Smooth muscle cell of the brain vasculature (primary cell): ENCODE measurements around the gene BTAF1.
"Not testable (repeated sequence)": the region's sequence is repeated elsewhere in the genome, so short reads cannot be mapped to it uniquely, and the experiment has no call there.

Source experiments
- DNase-seq: peaks from one replicate; pipeline ENCODE4 v3.0.0-alpha.2; 2012; ENCODE audit warnings: low read depth, low spot score

BTAF1 gene

DNA sequence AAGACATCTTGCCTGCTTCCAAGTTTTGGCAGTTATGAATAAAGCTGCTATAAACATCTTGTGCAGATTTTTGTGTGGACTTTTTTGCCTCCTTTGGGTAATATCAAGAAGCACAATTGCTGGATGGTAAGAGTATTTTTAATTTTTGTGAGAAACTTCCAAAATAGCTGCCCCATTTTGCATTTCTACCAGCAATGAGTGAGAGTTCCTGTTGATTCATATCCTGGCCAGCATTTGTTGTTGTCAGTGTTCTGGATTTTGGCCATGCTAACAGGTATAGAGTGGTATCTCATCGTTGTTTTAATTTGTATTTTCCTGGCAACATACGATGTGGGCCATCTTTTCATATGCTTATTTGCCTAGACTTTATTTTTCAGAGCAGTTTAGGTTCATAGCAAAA is 53.9 kb downstream of the BTAF1 start:
- DNase-seq, result no peak

- no peak for DNase-seq
These were observed 55.0 kb downstream of the BTAF1 start for GRCh38 chr10:91978585-91978984.

DNA sequence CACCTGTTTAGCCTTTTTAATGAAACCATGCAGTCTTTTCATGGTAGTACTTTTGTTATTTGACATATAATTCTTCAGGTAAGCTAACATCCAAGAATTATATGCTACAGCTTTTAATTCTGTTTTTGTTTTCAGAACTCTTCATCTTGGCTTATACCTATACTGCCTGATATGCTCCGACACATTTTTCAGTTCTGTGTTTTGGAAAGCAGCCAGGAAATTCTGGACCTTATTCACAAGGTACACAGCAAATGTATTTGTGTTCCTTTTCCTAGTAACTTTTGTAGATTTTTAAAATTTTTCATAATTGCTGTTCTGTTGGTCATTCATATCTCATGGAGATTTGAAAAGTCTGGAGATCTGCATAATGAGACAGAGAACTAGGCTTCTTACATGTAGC is 56.7 kb downstream of the BTAF1 start:
- no peak for DNase-seq

GRCh38 chr10:91983416-91983815 is 59.8 kb downstream of the BTAF1 start:
- DNase-seq, result no peak

GRCh38 chr10:91987397-91988037 is 63.9 kb downstream of the BTAF1 start:
- DNase-seq, result no peak

- DNase-seq, result no peak
These were observed 68.5 kb downstream of the BTAF1 start for GRCh38 chr10:91992031-91992430.

GRCh38 chr10:91996266-91996665 is 72.7 kb downstream of the BTAF1 start:
- DNase-seq, result no peak

DNA sequence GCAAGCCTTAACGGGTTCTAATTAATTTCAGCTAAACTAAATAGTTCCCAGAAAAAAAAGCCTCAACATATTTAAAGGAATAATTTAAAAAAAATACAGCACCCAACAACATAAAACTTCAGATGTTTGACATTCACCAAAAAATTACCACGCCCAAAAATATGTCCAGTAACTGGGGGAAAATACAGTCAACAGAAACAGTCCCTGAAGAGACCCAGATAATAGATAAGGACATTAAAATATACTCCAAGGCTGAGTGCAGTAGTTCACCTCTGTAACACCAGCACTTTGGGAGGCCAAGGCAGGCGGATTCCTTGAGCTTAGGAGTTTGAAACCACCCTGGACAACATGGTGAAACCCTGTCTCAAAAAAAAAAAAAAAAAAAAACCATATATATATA is 78.0 kb downstream of the BTAF1 start:
- DNase-seq, result no peak

GRCh38 chr10:92001995-92002394 is 78.4 kb downstream of the BTAF1 start:
- DNase-seq, result no peak

GRCh38 chr10:92003258-92003657 is 79.7 kb downstream of the BTAF1 start:
- DNase-seq, result no peak

- DNase-seq, result no peak
These were observed 82.4 kb downstream of the BTAF1 start for GRCh38 chr10:92005978-92006377.

- DNase-seq, result no peak
These were observed 85.9 kb downstream of the BTAF1 start for GRCh38 chr10:92009445-92009844.

DNA sequence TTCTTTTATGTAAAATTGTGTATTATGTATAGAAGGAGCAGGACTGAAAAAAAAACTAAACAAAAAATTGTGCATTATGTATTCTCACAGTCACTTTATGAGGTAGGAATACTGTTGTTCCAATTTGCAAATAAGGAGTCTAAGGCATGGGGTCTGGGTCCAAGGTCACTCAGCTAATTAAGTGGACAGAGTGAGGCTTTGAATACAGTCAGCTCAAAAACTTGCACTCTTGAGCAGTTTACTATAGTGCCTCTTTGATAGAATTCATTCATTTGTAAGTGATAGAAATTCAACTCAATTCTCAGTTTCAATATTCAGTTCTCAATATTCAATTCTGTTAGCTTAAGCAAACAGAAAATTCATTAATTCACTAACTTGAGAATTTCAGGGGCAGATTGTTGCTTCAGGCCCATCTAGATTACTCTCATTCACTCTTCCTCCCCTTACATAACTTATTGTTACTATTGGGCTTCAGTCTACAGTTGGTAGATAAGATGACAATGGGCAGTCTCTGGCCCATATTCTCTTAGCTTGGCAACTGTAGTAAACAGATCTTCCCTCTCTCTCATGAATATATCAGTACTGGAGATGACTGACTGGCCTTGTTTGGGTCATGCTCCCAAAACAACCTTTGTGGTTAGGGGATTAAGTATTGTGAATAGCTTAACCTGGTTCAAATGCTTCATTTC is 86.6 kb downstream of the BTAF1 start:
- DNase-seq, result no peak

DNA sequence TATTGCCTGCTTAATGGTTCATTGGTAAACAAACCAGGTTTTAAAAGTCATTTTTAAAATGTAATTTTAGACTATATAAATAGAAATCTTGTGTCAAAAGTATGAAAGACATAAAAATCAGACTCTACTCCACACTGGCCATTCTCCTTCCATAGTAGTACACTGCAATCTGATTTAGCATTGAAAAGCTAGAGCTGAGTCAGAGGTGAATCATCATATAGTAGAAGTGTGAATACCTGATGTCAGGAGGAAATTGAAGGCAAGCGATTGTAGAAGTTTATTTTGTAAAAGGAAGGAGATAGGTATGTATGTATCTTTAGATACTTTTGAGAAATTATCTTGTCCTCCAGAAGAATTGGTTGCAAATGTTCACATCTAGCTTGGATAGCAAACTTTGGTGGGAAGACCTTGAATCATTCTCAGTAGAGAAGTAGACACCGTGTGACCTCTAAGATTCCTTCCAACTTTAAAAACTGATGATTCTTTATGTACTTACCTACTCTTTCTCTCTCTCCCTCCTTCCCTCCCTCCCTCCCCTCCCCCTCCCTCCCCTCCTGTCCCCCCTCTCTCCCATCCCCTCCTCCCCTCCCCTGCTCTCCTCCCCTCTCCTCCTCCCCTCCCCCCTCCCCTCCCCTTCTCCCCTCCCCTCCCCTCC is 88.1 kb downstream of the BTAF1 start:
- no peak for DNase-seq

DNA sequence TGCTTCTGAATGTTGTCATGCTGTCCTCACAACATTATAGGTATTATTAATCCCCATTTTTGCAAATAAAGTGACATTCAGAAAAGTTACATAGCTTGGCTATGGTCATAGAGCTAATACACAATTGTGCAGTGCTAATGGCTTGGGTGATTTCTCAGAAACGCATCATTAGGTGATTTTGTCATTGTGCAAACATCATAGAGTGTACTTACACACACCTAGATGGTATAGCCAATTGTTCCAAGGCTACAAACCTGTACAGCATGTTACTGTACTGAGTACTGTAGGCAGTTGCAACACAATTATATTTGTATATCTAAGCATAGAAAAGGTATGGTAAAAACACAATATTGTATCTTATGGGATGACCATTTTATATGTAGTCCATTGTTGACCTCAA is 91.0 kb downstream of the BTAF1 start:
- DNase-seq, result no peak

DNA sequence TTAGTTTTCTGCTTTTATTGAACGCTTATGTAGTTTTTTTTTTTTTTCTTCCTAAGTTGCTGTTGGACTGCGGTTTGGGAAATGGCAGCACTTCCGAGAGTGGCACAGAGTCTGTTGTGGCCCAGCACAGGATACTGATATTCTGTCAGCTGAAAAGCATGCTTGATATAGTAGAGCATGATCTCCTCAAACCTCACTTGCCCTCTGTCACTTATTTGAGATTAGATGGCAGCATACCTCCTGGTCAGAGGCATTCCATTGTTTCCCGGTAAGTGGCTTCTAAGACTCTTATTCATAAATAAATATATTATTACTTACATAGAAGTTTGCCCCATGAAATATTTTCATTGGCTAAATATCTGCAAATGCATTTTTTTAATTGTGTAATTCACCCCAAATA is 101.1 kb downstream of the BTAF1 start:
- no peak for DNase-seq

- DNase-seq, result not testable (repeated sequence)
These were observed 101.8 kb downstream of the BTAF1 start for GRCh38 chr10:92025340-92025739.

GRCh38 chr10:92027141-92027540 is 103.6 kb downstream of the BTAF1 start:
- no peak for DNase-seq

- no peak for DNase-seq
These were observed 108.0 kb downstream of the BTAF1 start for GRCh38 chr10:92031580-92031979.

DNA sequence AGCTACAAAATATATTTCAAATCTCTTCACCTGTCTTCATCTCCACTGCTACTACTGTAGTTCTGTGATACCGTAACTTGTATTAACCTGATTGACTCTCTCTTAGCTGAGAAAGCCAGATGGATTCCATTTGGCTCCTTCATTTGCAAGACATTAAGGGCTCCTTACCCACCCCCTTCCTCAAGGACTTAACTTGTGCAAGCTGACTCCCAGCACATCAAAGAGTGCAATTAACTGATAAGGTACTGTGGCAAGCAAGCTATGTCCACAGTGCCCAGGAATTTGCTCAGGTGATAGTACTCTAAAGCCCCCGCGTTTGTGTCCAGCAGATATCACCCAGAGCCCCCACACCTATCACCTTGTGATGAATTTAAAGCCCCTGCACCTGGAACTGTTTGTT is 109.5 kb downstream of the BTAF1 start:
- not testable (repeated sequence) for DNase-seq

DNA sequence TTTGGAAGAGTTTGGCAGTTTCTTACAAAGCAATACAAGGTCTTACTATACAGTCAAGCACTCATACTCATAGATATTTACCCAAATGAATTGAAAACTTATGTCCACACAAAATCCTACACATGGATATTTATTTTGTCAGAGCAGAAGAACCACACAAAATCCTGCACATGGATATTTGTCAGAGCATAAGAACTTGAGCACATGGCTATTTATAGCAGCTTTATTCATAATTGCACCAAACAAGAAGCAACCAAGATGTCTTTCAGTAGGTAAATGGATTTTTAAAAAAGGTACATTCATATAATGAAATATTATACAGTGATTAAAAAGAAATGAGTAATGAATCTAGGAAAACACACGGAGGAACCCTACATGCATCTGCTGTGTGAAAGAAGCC is 115.4 kb downstream of the BTAF1 start:
- no peak for DNase-seq

- DNase-seq, result no peak
These were observed 119.0 kb downstream of the BTAF1 start for GRCh38 chr10:92042541-92042940.

DNA sequence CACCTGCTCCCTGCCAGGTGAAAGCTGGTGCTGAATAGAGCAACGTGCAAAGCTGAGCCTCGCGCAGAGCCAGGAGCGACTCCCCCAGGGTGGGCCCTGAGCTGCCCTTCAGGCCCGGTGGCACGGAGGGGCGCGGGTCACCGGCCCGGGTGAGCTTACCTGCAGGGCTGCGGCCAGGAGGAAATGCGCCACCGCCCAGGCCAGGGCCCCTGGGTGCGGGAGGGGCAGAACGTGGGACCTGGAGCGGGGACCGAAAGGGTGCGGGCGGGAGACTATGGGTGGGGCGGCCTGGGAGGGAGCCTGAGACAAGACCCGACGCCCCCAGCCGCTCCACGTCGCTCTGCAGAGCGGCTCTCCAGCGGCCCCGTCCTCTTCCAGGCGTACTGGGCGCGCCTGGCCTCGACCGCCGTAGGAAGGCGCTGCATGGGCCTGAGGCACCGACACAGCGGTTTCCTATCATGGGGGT is 122.1 kb downstream of the BTAF1 start:
- no peak for DNase-seq
